Natural killer cell (primary cell): ENCODE results near the gene PAXIP1. TPM values are rescaled to one million over a fixed set of nuclear protein-coding genes. Genes with fewer than 3 reads are reported as not detected.

Source experiments
- ATAC-seq, 3 donors: fragments of 150-1000 bp in 2 of 3; fragments of 200-7000 bp in 1 of 3; cut with Tn5 transposase; 1 replicate in 1 of 3; 2 replicates in 2 of 3; pipeline ENCODE4 v1.10.0; 2021; ENCODE audit warnings: mild to moderate bottlenecking in 2 of 3, moderate library complexity in 2 of 3
- DNase-seq, 2 donors: peaks; one replicate each; pipeline versions ENCODE4 v3.0.0 to v3.0.0-alpha.2; 2013 to 2021; ENCODE audit warnings: mixed read lengths in 1 of 2
- H3K27ac ChIP-seq: one replicate; pipeline ENCODE4 v1.5.1; 2013; ENCODE audit warnings: mild to moderate bottlenecking, low read length
- H3K27me3 ChIP-seq: one replicate; pipeline ENCODE4 v1.6.1; 2013; ENCODE audit warnings: low read length; ENCODE audit not compliant: control insufficient read depth, insufficient read depth
- H3K36me3 ChIP-seq: one replicate; pipeline ENCODE4 v1.6.1; 2013; ENCODE audit warnings: low read length; ENCODE audit not compliant: control insufficient read depth, insufficient read depth
- H3K4me1 ChIP-seq: one replicate; pipeline ENCODE4 v1.6.1; 2013; ENCODE audit warnings: low read length; ENCODE audit not compliant: control insufficient read depth, insufficient read depth
- H3K4me3 ChIP-seq: one replicate; pipeline ENCODE4 v1.5.1; 2013; ENCODE audit warnings: low read length
- H3K9me3 ChIP-seq: one replicate; pipeline ENCODE4 v1.6.1; 2013; ENCODE audit warnings: low read length; ENCODE audit not compliant: control insufficient read depth, insufficient read depth
- H3K27ac Mint-ChIP-seq, 2 donors: one replicate each; pipeline ENCODE4 v1.8.0; 2022; ENCODE audit warnings: mild to moderate bottlenecking in 2 of 2, mixed read lengths in 2 of 2, moderate library complexity in 1 of 2
- H3K27me3 Mint-ChIP-seq, 2 donors: one replicate each; pipeline ENCODE4 v1.8.0; 2022; ENCODE audit warnings: low read depth in 2 of 2, mixed read lengths in 2 of 2
- H3K36me3 Mint-ChIP-seq: one replicate; pipeline ENCODE4 v1.8.0; 2022; ENCODE audit warnings: mixed read lengths
- H3K4me1 Mint-ChIP-seq, 2 donors: one replicate each; pipeline ENCODE4 v1.8.0; 2022; ENCODE audit warnings: mixed read lengths in 2 of 2
- H3K4me3 Mint-ChIP-seq: one replicate; pipeline ENCODE4 v1.8.0; 2022; ENCODE audit warnings: mild to moderate bottlenecking, moderate library complexity, mixed read lengths
- H3K9me3 Mint-ChIP-seq, 2 donors: one replicate each; pipeline ENCODE4 v1.8.0; 2022; ENCODE audit warnings: mixed read lengths in 2 of 2
- whole genome bisulfite sequencing: methylation state at CpG from one replicate; pipeline ENCODE4 v1.1.7; 2013; ENCODE audit warnings: missing lambda C conversion rate; ENCODE audit not compliant: insufficient coverage; 5-methylcytosine and 5-hydroxymethylcytosine counted together
- intact Hi-C: fragments of 100-400 bp; cut with micrococcal nuclease; formaldehyde crosslinking; loops from one replicate; pipeline ENCODE4 v1.14.2; 2022
- total RNA-seq, 4 donors: library from RNA; stranded (reverse); fragments of 120-200 nt in 1 of 4; gene quantifications; one replicate each; pipeline versions ENCODE4 v1.2.3 to v1.2.4, GENCODE V29; 2013 to 2022
- TF ChIP-seq, protein P1 (sequence below): fragments of 200-600 bp; IDR thresholded peaks from one replicate; pipeline ENCODE4 v1.8.0; 2022; ENCODE audit warnings: antibody characterized with exemption

PAXIP1 gene
- total RNA-seq, 3 donors from 2014 or later (not counting 1 experiment from before 2014, with no cell fraction given), result 8.7 to 13.8 (median 11.2) TPM

DNA sequence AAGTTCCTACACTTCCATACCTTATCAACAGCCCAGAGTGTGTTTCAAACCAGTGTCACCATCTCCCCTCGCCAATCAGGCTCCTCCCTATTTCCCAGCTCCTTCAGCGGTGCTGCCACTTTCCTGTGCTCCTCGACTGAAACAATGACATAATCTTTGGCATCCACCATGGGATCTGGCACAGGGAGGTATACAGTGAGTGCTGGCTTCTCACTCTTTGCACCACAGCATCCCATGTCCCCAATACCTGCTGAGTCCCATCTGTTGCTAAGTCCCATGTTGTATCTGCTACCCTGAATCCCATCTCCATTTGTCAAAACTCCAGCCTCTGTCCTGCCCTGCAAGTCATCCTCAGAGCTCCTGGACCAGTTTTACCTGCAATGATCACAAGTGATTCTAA lies 15.4 kb downstream of the PAXIP1 start:
- Mint-ChIP-seq H3K9me3 (no peaks in the 10 kb centered on the region), H3K27ac (no peak overlapping the region), H3K36me3 (no peaks in the 10 kb centered on the region), H3K4me3 (no peak overlapping the region), H3K27me3 (no peaks in the 10 kb centered on the region), H3K4me1 (no peaks in the 10 kb centered on the region)
- WGBS, result 88% methylated on average over 3 of the region's 3 CpGs
- H3K27ac ChIP-seq, result no peak overlapping the region
- no peaks in the 10 kb centered on the region for H3K27me3 ChIP-seq
- no peak overlapping the region for H3K4me3 ChIP-seq
- no peak for ATAC-seq
- H3K36me3 ChIP-seq, result peaks cover 4% of the 10 kb centered on the region
- H3K4me1 ChIP-seq, result no peaks in the 10 kb centered on the region
- H3K9me3 ChIP-seq, result no peaks in the 10 kb centered on the region
- intact Hi-C loops, result no loop called here
- TF ChIP-seq, protein P1, sequence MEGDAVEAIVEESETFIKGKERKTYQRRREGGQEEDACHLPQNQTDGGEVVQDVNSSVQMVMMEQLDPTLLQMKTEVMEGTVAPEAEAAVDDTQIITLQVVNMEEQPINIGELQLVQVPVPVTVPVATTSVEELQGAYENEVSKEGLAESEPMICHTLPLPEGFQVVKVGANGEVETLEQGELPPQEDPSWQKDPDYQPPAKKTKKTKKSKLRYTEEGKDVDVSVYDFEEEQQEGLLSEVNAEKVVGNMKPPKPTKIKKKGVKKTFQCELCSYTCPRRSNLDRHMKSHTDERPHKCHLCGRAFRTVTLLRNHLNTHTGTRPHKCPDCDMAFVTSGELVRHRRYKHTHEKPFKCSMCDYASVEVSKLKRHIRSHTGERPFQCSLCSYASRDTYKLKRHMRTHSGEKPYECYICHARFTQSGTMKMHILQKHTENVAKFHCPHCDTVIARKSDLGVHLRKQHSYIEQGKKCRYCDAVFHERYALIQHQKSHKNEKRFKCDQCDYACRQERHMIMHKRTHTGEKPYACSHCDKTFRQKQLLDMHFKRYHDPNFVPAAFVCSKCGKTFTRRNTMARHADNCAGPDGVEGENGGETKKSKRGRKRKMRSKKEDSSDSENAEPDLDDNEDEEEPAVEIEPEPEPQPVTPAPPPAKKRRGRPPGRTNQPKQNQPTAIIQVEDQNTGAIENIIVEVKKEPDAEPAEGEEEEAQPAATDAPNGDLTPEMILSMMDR, result no peak
- no peak for DNase-seq

DNA sequence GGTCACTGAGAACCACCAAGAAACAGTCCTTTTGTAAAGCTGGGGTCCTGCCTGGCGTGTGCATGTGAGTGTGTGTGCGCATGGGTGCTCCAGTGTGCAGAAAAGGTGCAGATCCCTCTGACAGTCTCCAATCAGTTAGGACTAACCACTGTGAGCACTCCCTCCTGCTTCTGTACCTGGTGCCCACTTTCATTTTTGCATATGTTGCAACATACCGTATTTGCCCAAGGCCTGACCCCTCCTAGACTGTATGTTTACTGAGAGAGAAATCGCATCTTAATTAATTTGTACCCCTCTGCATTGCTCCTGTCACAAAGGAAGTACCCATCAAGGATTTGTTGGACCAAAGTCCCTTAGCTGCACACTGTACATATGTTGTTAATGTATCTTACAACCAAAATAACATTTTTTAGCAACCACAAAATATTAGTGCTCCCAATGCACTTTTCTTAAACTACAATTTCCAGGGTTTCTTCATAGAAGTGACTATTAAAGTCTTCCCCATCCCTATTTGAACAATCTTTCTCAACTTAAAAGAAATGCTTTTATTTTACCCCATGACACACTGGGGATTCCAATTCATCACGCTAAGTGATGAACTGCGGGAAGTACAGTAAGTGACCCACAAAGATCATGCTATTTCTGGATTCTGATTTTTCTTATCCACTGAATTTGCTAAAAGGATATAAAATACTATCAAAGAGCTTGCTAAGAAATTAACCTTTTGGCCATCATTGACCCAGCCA lies 16.6 kb downstream of the PAXIP1 start:
- Mint-ChIP-seq H3K9me3 (no peaks in the 10 kb centered on the region), H3K27ac (no peak overlapping the region), H3K4me1 (no peaks in the 10 kb centered on the region), H3K4me3 (no peak overlapping the region), H3K27me3 (no peaks in the 10 kb centered on the region), H3K36me3 (no peaks in the 10 kb centered on the region)
- Histone ChIP-seq H3K36me3 (no peaks in the 10 kb centered on the region), H3K9me3 (no peaks in the 10 kb centered on the region), H3K4me1 (no peaks in the 10 kb centered on the region), H3K4me3 (no peak overlapping the region), H3K27ac (no peak overlapping the region), H3K27me3 (no peaks in the 10 kb centered on the region)
- no peak for ATAC-seq
- intact Hi-C loops, result no loop called here
- 98% methylated on average over 6 of the region's 6 CpGs for WGBS
- no peak for DNase-seq
- TF ChIP-seq, protein P1, result no peak

DNA sequence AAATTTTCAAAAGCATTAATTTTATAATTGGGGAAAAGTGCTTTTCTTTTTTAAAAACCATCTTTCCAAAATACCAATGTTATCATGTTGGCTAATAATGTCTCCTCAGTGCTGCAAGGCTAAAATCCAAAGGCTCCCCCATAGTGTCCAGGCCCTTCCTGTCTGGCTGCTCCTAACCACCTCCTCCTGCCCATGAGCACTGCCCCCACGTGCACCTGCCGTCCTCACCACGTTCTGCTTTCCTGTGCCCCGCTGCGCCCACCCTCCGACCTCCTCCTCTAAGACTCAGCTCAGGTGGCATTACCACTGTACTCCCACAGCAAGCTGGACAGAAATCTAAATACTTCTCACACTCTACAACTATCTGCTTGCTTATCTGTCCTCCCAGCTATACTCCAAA lies 17.7 kb downstream of the PAXIP1 start:
- no peaks in the 10 kb centered on the region for H3K27me3 ChIP-seq
- H3K4me3 ChIP-seq, result no peak overlapping the region
- H3K36me3 ChIP-seq, result no peaks in the 10 kb centered on the region
- H3K9me3 ChIP-seq, result no peaks in the 10 kb centered on the region
- Mint-ChIP-seq H3K4me1 (no peaks in the 10 kb centered on the region), H3K27ac (no peak overlapping the region), H3K9me3 (no peaks in the 10 kb centered on the region), H3K4me3 (no peak overlapping the region), H3K36me3 (no peaks in the 10 kb centered on the region), H3K27me3 (no peaks in the 10 kb centered on the region)
- TF ChIP-seq, protein P1, result no peak
- no peak for ATAC-seq
- H3K4me1 ChIP-seq, result no peaks in the 10 kb centered on the region
- 76% methylated on average over 6 of the region's 6 CpGs for WGBS
- intact Hi-C loops, result no loop called here
- no peak for DNase-seq
- no peak overlapping the region for H3K27ac ChIP-seq
